Erythroblast (primary cell): ENCODE measurements around the gene TFF2.

Experiments used
- DNase-seq, 2 experiments: peaks; one replicate each; lab custom pipeline; 2025; lab: John Stamatoyannopoulos, UW
- GATA1 ChIP-seq: IDR thresholded peaks from 2 replicates; pipeline ENCODE4 v1.6.1; 2011; ENCODE audit warnings: low read depth, mild to moderate bottlenecking, control low read depth, low read length, moderate library complexity
- POLR2A ChIP-seq: IDR thresholded peaks from 2 replicates; pipeline ENCODE4 v1.6.1; 2011; ENCODE audit warnings: mild to moderate bottlenecking, low read length

TFF2 gene

DNA sequence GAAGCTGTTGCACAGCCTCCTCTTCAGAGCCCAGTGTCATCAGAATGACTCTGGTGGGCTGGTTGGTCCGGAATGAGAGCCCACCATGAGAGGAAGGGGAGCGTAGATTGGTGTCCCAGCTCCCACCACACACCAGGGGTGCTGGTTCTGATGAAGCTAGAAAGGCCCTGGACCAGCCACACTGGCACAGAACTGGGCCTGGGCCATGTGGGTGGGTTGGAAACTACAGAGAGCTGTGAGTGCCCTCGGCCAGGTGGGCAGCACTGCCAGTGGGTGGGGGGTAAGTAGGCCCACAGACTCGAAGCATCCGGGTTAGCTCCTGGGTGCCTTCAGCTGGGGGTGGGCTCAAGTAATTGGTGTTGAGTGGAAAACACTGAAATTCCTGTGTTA lies 27.2 kb upstream of the TFF2 start:
- no peak for TF ChIP-seq POLR2A
- TF ChIP-seq GATA1, result no peak
- DNase-seq, result no peak

DNA sequence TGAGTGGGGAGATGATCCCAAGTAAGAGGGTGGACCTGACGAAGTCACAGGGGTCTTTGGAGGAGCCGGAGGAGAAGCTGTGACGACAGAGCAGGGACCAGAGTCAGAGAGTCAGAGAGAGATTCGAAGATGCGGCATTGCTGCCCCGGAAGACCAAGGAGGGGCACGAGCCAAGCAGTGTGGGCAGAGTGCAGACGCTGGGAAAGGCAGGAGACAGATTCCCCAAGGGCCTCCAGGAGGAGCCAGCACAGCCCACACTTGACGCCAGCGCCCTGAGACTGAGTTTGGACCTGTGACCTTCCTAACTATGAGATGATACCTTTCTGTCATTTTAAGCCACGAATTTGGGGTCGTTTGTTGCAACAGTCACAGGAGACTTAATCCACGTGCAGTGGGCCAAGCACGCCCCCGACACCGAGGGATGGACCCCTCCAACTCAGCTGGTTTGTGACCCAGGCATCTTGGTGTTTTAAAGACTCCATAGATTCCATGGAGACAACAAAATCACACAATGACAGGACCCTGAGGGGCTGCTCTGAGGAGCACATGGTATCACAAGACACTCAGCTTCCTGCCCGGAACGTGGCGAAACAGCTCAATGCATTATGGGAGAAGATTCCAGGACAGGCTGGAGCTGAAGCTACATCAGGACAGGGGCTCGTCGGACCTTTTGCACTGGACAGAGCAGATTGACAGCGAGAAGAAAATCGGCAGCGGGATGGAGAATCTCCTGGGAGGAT lies 26.6 kb upstream of the TFF2 start:
- DNase-seq, result no peak
- TF ChIP-seq GATA1 (no peak), POLR2A (no peak)

DNA sequence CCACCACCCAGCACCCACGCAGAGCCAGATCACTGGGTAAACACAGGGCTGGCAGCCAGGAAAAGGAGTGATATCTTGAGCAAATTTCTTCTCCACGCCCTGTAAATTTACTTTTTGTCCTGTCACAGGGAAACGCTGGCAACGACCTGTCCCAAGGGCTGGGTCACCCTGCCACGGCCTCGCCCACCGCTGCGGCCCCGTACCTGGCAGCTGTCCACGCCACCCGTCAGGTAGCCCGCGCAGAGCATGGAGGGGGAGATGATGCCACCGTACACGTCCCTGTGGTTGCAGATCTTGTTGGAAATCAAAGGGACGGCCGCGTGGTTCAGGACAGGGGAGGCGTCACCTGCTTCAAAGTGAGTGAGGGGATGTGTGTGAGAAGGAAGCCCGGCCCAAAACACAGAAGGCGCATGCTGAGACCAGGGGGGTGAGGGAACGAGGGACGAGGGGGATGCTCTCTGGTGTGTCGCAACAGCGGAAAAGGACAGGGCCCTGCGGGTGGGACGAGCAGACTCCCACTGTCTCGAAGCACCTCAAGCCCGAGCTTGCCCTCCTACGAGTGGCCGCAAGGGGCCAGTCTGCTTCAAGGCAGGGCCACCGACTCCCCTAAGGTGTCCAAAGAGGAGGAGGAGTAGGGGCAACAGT lies 25.7 kb upstream of the TFF2 start:
- DNase-seq, result peak; percentile 43 to 61
- TF ChIP-seq GATA1, result no peak
- no peak for TF ChIP-seq POLR2A

DNA sequence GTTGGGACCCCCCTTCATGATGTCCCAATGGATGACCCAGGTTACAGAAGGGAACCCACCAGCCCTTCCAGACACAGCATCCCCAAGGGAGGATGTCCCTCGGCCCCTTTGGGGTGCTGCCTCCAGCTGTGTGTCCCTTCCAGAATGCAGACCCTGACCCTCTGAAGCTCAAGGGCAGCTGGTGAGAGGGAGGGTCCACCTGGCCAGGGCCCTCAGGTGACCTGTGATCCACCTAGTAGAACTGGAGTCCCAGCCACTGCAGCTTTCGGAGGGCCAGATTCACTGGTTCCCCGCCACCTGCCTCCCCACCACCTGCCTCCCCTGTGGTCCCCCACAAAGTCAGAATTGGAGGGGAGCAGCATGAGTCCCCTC lies 25.2 kb upstream of the TFF2 start:
- TF ChIP-seq POLR2A (no peak), GATA1 (no peak)
- no peak for DNase-seq

DNA sequence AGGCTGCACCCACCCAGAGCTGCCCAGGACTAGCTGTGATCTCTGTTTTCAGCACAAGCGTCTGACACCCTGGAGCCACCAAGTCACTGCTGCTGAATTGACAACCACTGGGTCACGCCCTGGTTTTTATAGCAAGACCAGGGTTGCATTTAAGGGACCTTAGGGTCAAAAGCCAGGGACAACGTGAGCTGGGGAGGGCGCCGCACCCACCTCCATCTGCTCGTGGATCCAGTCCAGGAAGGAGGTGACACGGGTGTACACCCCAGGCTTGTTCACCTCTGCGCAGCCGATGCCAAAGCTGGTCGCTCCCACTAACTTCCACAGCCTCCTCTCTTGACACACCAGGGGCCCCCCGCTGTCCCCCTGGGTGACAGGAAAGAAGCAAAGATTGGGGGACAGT lies 24.7 kb upstream of the TFF2 start:
- DNase-seq, result no peak
- TF ChIP-seq GATA1 (no peak), POLR2A (no peak)

DNA sequence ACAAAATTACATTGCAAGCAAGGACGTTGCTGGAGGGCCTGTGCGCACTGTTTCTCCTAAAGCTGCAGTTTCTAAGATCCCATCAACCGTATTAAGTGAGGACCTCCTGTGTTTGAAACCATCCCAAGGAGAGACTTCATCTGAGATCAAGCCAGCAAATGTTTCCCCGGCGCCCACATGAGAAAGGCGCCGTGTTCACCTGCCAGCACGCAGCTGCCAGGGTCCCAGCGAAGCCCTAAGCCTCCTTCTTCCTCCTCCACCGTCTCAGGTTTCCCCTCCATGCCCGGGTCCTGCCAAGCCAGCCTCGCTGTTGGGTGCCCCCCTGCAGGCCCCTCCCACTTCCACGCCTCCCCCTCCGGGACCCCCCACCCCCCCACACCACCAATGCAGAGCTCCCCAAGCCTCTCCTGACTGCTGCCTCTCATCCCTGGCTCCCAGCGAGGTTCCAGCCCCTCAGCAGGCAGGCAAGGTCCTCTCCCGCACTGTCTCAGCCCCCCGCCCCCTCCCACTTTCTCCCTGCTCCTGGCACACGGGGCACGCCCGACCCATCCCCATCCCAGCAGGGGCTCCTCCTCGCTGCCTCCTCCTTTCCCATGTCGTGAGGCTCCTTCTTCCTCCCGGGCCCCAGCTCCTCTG lies 24.2 kb upstream of the TFF2 start:
- TF ChIP-seq GATA1, result no peak
- TF ChIP-seq POLR2A, result no peak
- no peak for DNase-seq

DNA sequence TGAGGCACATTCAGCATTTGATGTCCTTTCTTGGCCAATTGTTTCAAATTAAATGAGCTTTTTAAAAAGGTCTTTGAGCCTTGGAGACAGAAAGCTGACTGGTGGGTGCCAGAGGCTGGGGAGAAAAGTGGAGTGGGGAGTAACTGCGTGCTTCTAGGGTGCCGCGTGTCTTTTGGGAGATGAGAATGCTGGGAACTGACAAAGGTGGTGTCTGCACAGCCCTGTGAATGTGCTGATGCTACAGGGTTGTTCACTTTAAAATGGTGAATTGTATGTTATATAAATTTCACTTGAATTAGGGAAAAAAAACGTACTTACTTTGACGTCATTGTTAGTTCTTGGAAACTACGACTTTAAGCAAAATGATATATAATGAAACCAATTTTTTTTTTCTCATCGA lies 23.7 kb upstream of the TFF2 start:
- no peak for TF ChIP-seq GATA1
- DNase-seq, result no peak

DNA sequence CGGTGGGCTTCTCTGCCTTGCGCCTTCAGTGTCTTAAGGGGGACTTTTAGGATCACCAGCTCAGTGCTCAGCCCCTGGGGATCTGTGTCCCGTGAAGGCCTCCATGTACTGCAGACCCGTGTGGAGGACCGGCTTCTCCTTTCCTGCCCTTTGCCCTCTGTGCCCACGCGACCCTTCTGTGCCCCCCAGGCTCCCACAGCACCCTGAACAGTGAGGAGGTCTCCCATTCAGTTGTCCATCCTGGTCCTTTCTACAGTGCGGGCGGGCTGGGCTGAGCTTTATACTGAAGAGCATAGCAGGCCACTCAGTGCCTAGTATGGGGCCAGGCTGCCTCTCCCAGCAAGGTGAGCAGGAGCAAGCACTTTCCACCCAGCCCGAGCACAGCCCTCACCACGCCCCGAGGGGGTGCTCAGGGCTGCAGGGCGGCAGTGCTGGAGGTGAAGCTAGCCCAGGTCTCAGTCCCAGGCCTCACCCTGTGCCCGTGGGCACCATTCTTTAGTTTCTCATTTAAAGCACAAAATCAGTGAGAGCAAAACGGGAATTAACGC lies 23.2 kb upstream of the TFF2 start:
- no peak for DNase-seq
- TF ChIP-seq GATA1 (no peak), POLR2A (no peak)

DNA sequence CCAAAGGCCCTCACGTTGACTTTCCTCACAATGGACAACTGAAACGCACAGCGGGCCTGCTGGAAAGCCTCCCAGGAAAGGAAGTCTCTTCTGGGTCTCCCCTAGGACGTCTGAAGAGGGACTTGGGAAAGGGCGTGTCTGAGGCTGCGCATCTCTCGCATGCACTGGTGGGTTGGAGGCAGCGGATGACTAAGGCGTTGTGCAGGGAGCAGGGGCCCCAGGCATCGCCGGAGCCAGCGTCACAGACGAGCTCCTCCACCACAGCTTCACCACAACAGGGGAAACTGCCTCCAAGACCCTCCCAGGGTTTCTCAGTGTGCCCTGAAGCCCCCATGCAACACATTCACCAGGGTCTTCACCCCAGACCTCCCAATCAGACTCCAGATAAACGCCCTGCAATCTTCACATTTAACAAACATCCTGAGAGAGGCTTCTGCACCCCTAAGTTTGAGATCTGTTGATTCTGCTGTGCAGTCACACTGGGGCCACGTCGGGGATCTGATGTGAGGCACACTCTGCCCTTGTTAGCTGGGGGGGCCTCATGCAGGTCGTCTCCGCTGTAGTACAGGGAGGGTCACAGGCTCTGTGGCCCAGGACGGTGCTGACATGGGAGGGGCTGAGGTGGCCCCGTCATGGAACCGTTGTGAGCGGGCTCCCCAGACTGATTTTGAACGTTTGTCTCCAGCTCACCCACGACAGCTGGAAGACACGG lies 22.6 kb upstream of the TFF2 start:
- no peak for TF ChIP-seq POLR2A
- TF ChIP-seq GATA1, result no peak

DNA sequence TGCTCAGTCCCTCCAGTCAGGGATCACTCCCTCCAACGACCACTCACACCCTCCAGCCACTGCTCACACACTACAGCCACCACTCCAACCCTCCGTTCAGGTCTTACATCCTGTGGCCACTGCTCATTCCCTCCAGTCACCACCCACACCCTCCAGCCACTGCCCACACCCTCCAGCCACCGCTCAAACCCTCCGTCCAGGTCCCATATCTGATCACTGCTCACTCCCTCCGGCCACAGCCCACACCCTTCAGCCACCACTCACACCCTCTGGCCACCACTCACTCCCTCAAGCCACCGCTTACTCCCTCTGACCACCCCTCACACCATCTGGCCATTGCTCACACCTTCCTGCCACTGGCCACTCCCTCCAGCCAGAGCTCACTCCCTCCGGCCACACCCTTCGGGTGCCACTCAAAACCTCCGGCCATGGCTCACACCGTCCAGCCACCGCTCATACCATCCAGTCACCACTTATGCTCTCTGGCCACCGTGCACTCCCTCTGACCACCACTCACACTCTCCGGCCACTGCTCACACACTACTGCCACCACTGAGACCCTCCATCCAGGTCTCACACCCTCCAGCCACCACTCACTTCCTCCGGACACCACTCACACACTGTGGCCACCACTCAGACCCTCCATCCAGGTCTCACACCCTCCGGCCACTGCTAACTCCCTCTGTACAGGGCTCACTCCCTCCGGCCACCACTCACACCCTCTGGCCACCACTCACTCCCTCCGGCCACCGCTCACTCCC lies 20.3 kb upstream of the TFF2 start:
- DNase-seq, result no peak
- TF ChIP-seq POLR2A (no peak), GATA1 (no peak)

More for the DNA sequence above, 22.6 kb upstream of the TFF2 start:
- no peak for DNase-seq

DNA sequence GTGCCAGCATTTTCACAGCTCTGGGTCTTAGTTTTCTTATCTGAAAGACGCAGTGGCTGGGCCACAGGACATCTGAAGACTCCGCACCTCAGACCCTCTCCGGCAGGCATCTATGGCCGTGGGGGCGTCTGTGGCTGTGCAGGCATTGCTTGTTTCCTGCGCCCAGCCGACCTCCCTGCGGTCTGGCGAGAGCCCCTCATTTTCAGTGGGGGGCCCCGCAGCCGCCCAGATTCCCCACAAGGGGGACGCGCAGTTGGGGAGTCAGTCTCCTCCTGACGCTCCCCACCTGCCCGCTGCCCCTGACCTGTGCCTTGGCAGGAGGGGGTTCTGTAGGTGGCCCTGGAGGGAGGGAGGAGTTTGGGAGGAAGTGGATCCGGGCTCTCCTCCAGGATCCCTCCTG lies 19.0 kb upstream of the TFF2 start:
- no peak for DNase-seq
- TF ChIP-seq GATA1 (no peak), POLR2A (no peak)

DNA sequence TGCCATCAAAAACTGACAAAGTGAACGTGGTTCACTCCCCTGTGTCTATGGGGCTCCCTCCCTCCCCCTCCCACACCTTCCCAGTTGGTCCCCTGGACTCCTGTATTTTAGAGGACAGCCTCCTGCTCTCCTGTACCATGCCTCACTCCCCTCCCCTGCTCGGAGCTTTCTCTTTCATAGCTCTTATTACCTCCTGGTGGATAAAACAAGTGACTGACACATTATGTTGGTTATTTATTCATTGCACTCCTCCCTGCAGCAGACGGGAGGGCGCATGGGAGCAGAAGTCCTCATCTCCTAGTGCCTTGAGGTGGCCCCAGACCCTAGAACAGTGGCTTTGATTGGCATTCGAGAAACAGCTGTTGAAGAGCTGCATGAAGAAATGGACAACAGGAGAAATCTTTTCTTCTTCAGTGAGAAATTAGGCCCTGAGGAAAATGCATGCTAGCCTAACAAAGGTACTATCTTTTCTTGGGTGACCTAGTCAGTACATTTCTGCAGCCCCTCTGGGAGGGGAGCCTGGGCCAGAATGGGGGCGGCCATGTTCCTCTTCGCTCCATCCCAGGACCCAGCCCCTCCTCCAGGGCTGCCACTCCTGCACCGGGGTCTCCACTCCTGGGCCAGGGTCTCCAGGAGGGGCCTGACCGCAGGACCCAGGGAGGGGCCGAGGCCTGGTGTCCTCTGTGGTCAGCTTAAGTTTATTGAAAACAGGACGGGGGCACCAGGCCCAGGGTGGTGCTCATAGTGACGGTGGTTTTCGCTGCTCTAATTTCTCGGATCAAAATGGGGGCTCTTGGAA lies 16.8 kb upstream of the TFF2 start:
- no peak for DNase-seq
- no peak for TF ChIP-seq GATA1
- no peak for TF ChIP-seq POLR2A
